CD1c-positive myeloid dendritic cell (primary cell): ENCODE measurements around the gene NHSL1.

Experiments used
- DNase-seq: peaks from one replicate; pipeline ENCODE4 v3.0.0-alpha.2; 2016; ENCODE audit errors: extremely low spot score

Gene NHSL1

GRCh38 chr6:138524526-138524925 lies 25.2 kb upstream of the NHSL1 start:
- DNase-seq: no peak

- no peak for DNase-seq
Observed at GRCh38 chr6:138523347-138524210, 24.3 kb upstream of the NHSL1 start.

GRCh38 chr6:138522611-138523010 lies 23.3 kb upstream of the NHSL1 start:
- DNase-seq: no peak

GRCh38 chr6:138521790-138522189 lies 22.5 kb upstream of the NHSL1 start:
- DNase-seq: peak; percentile 37

- DNase-seq: peak; percentile 29
Observed at GRCh38 chr6:138520463-138520862, 21.2 kb upstream of the NHSL1 start.

GRCh38 chr6:138518054-138518453 lies 18.8 kb upstream of the NHSL1 start:
- no peak for DNase-seq

GRCh38 chr6:138517635-138518034 lies 18.3 kb upstream of the NHSL1 start:
- peak; percentile 64 for DNase-seq

GRCh38 chr6:138515657-138516248 lies 16.5 kb upstream of the NHSL1 start:
- no peak for DNase-seq

- no peak for DNase-seq
Observed at GRCh38 chr6:138514860-138515540, 15.7 kb upstream of the NHSL1 start.

GRCh38 chr6:138512609-138513008 lies 13.3 kb upstream of the NHSL1 start:
- no peak for DNase-seq

- DNase-seq: no peak
Observed at GRCh38 chr6:138510093-138510492, 10.8 kb upstream of the NHSL1 start.

GRCh38 chr6:138509371-138509770 lies 10.1 kb upstream of the NHSL1 start:
- DNase-seq: peak; percentile 52

- no peak for DNase-seq
Observed at GRCh38 chr6:138508676-138508988, 9.3 kb upstream of the NHSL1 start.

GRCh38 chr6:138507977-138508675 lies 8.8 kb upstream of the NHSL1 start:
- no peak for DNase-seq

GRCh38 chr6:138504764-138505689 lies 5.7 kb upstream of the NHSL1 start:
- DNase-seq: no peak

- DNase-seq: no peak
Observed at GRCh38 chr6:138503881-138504680, 4.8 kb upstream of the NHSL1 start.

GRCh38 chr6:138502546-138502945 lies 3.3 kb upstream of the NHSL1 start:
- no peak for DNase-seq

GRCh38 chr6:138500867-138501446 lies 1.7 kb upstream of the NHSL1 start:
- DNase-seq: no peak

GRCh38 chr6:138500045-138500665 lies 861 bp upstream of the NHSL1 start:
- DNase-seq: no peak
